HG03521 (cell line): Measurements from ENCODE around the gene IVNS1ABP.
A peak's percentile ranks its signal among the peaks of the same experiment; 100 is the strongest.

Source experiments
- ATAC-seq: cut with Tn5 transposase; IDR thresholded peaks from one replicate; pipeline ENCODE4 v1.9.1; 2021; ENCODE audit warnings: mild to moderate bottlenecking, moderate library complexity; ENCODE audit not compliant: unreplicated experiment

Gene IVNS1ABP

GRCh38 chr1:185297982-185298381 lies 19.1 kb downstream of the IVNS1ABP start:
- no peak for ATAC-seq

GRCh38 chr1:185295091-185295490 lies 22.0 kb downstream of the IVNS1ABP start:
- ATAC-seq = no peak

- no peak for ATAC-seq
Measured at GRCh38 chr1:185293967-185294542, 23.0 kb downstream of the IVNS1ABP start.

- no peak for ATAC-seq
Measured at GRCh38 chr1:185292237-185292636, 24.8 kb downstream of the IVNS1ABP start.

- ATAC-seq = no peak
Measured at GRCh38 chr1:185291652-185292051, 25.4 kb downstream of the IVNS1ABP start.

DNA sequence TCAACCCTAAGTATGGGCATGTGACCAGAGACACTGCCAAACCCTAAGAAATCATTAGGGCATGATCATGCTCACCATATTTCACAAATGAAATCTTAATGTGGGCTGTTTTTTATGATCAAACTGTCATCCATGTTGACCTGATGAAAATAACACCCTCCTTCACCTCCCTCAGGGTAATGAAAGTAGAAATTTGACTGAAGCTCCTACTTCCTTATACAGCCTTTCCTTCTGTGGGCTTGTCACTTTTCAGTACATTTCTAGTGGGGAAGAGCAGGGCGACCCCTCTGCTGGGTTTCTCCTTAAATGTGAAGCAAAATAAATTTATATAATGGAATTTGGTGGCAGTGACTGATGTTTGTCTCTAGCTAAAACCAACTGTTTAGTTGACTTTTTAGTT lies 25.9 kb downstream of the IVNS1ABP start:
- no peak for ATAC-seq

DNA sequence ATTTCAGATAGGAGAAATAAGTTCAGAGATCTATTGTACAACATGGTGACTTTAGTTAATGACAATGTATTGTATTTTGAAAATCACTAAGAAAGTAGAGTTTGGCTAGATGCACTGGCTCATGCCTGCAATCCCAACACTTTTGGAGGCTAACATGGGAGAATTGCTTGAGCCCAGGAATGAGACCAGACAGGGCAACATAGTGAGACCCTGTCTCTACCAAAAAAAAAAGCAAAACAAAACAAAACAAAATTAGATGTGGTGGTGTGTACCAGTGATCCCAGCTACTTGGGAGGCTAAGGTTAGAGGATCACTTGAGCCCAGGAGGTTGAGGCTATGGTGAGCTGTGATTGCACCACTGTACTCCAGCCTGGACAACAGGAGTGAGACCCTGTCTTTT lies 27.2 kb downstream of the IVNS1ABP start:
- ATAC-seq = no peak

DNA sequence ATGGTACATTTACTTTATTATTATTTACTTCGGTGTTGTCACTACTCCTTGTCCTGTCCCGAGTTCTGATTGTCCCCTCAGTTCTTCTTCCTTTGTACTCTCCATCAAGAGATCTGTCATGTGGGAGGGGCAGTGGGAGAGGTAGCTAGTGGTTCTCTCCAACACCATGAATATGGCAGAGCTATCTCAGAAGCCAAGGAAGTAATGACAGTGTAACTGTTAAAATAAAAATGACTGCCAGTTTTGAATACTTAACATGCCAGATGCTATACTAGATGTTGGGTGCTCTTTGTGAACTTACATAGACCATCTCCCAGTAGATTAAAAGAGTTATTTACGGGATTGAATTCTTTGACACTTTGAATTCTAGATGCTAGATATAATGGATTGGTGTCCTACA lies 28.6 kb downstream of the IVNS1ABP start:
- no peak for ATAC-seq

DNA sequence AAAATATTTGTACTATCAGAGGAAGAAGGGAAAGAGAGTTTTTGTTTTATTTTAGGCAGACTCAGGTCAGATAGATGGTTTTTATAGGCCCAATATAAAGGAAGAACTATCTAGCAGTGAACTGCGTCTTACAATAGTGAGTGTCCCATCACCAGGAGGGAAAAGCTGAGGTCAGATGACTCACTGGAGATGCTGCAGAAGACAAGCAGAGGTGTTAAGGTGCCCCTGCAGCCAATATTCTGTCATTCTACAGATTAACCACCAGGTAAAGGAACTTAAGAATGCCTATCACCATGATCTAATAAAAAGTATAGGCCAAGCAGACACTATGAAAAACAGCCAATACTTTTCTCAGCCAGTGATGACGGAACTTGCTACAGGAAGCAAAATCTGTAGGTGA lies 29.6 kb downstream of the IVNS1ABP start:
- no peak for ATAC-seq

DNA sequence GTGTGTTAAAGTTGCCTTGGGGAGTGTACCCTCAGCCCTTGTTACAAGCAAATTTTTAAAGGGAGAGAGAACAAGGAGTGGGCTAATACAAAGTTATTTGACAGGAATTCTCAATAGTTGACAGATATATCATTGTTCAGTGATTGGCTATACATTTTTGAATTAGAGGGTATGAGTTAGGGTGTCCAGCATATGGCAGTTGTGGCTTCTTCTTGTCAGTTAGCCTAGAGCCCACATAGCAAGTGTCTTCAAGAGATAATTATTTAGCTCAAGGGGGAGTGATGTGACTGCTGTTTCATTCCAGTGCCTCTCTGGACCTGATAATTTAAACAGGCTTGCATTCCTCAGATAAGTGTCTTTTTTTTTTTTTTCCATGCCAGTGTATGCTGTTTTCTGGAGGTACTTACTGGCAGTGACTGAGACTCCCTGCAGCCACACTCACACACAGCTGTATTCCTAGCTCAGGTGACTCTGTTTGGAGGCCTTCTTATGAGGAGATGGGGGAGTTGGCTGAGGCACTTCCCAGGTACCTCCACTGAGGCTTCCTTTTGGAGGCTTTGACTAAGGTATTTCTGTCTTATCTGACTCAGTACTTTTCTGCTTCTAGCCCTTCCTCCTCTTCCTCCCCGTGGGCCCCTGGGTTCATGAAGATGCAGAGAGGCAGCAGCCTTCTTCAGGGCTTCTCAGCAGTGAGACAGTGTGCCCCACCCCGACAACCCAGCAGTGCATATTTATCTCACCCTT lies 32.3 kb downstream of the IVNS1ABP start:
- no peak for ATAC-seq

DNA sequence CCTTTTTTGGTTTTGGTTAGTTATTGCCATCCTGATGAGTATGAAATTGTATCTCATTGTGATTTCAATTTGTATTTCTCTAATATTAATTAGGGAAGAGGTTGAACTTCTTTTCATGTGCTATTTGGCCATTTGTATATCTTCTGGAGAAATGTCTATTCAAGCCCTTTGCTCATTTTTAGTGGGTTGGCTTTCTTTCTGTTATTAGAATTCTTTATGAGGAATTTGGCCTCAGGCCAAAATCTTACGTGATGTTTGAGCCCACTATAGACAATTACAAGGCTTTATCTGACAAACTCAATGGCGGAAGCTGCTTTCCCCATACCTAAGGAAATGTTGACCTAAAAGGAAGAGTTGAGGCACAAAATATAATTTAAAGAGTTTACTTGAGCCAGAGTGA lies 32.9 kb downstream of the IVNS1ABP start:
- ATAC-seq = no peak

DNA sequence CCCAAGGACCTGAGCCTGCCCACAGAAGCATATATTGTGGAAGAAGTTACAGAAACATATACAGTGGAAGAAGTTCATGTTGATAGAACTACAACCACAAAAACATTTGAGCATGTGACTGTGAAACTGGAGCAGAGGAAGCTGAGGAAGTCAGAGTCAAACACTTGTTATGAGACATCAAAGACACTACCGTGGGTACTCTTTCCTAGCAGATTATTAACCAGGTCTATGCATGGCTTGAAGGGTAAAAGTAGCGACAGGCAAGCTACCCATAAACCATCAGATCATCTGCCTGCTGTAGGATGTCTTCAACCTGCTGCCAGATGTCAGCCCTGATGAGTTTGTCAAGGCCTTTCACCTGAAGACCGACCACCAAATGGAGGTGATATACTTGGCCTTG lies 35.8 kb downstream of the IVNS1ABP start:
- peak; percentile 64 for ATAC-seq

GRCh38 chr1:185280589-185280988 lies 36.5 kb downstream of the IVNS1ABP start:
- no peak for ATAC-seq

DNA sequence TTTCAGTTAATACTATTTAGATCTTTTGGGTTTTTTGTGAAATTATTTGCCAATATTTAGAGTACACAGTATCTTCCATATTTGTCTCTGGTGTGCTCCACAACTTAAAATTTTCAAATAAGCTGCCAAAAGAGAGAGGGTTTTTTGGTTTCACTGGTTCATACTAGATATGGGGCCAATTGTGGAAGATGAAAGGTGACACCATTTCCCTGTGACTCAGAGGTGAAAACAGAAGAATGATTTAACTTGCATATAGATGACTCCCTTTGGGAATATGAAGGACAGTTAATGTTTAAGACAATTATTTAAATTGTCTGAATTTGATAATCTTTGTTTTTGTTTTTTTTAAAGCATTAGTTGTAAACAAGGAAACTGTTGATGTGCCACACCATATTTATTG lies 37.5 kb downstream of the IVNS1ABP start:
- no peak for ATAC-seq

DNA sequence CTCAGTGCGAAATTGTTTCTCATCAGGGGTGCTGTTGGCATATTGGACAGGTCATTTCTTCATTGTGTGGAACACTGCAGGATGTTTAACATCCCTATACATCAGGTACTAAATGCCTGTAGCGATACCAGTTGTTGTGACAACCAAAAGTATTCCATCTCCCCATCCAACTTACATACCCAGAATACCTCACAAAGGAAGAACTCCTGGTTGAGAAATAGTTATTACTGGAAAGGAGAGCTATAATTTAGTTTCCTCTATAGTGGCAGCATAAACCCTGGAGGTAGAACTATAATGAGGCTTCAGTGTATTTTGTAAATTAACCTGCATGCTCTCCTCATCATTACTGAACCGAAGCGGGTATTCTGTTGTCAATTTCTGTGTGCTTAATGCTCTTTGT lies 45.1 kb downstream of the IVNS1ABP start:
- no peak for ATAC-seq

DNA sequence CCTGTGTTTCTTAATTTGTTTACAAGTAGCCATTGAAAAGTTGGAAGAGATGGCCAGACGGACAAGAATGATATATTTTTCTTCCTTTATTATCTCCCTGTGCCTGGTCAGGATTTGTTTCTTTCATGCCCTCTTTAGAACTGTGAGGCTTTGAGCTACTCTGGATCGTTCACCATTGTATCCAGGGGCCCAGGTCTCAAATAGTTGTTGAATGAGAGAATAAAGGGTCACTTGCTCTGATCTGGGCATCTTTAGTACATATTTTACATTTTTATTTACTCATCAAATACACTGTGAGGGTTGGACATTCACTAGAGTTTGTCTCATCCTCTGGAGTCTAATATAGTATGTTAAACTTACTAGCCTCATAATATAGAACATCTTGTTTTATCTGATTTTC lies 48.7 kb downstream of the IVNS1ABP start:
- ATAC-seq = no peak

- no peak for ATAC-seq
Measured at GRCh38 chr1:185267701-185268100, 49.3 kb downstream of the IVNS1ABP start.

DNA sequence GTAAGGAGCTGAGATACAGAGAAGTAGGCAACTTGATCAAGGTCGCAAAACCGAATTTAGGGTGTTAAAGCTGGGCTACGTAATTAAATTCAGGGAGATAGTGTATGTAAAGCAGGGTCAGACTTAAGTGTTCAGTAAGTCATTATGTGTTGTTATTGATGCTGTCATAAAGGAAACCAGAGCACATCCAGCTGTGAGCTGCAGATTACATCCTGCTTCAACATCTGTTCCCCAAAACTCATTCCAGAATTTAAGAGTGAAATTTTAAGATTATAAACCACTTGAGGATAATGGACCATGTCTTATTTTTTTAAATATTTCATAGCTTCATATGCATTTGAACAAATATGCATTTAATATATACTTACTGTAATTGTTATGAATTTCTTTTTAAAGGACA lies 49.7 kb downstream of the IVNS1ABP start:
- no peak for ATAC-seq

DNA sequence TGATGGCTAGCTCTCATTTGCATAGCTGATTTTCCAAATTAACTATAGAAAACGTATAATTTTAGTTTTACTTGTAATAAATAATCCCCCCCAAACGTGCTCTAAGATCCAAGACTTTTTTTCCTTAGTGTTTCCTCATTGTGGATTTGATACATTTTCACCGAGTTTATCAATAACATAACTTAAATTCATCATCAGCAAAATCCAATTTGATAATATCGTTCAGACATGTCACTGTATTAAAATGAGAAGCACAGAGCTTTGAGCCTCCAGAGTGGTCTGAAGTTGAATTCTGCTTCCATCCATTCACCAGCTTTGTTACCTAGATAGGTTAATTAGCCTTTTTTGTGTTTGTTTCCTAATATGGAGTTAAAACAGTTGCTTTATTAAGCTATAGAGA lies 51.7 kb downstream of the IVNS1ABP start:
- ATAC-seq = no peak

- ATAC-seq = no peak
Measured at GRCh38 chr1:185263780-185264179, 53.3 kb downstream of the IVNS1ABP start.

GRCh38 chr1:185263292-185263691 lies 53.8 kb downstream of the IVNS1ABP start:
- ATAC-seq = no peak

- ATAC-seq = no peak
Measured at GRCh38 chr1:185262151-185262550, 54.9 kb downstream of the IVNS1ABP start.

DNA sequence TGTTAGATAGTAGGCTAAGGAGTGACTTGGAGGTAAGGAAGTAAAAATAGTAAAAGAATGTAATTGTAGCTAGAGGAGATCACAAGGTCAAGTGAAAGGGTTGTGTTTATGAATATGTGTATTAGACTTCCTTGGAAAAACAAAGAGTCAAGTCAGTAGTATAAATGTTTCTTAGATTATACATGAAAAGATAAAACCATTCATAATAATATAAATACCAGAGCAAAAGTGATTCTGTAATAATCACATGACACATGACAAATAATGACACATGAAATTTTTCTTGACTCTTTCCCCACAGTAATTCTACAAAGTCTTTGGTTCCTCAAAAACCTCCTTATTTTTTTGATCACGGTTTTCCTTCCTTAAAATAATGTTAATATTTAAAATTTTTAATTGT lies 56.4 kb downstream of the IVNS1ABP start:
- no peak for ATAC-seq
